Measurements from ENCODE around the gene RPS8.

DNA sequence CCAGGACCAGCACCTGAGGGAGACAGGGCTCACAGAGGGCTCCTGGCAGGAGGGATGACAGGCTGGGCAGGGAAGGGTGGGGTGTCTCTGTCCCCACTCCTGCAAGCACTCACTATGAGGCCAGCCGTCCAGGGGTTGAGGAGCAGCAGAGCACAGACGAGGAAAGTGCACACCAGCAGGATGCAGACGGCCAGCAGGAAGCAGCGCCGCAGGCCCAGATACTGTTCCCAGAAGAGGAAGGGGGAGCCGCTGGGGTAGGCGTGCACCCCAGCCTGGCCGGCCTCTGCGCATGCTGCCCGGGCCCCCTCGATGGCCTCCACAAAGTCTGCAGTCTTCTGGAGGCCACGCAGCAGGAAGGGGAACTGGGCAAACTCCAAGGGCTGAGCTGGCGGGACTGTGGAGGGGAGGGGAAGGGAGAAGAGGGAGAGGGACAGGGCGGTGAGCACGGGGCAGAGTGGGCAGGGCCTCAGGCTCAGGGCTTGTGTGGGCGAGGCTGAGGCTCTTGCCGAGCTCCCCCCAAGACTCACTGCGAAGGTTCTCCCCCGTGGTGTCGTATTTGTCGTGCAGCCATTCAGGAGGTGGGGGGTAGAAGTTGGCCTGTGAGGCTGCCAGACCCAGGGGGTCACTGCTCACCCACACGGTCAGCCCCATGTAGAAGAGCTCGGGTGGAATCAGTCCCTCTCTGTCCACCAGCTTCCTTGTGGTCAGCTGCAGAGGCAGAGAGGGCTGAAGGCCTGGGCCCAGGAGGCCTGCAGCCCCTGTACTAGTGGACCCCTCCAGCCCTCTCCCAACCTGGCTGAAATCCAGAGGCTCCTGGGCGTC is 51.2 kb downstream of the RPS8 start:
- TF ChIP-seq SIN3A (IDR thresholded peaks at IDR 0.05; ENCODE audit: borderline replicate concordance, insufficient read depth, low read depth, low read length) (no peak), POLR2AphosphoS5 (IDR thresholded peaks at IDR 0.05; ENCODE audit: low read depth, low read length) (no peak), TCF7L2 (IDR thresholded peaks at IDR 0.05; ENCODE audit: low read depth, low read length) (no peak)
- TF ChIP-seq, protein P1, sequence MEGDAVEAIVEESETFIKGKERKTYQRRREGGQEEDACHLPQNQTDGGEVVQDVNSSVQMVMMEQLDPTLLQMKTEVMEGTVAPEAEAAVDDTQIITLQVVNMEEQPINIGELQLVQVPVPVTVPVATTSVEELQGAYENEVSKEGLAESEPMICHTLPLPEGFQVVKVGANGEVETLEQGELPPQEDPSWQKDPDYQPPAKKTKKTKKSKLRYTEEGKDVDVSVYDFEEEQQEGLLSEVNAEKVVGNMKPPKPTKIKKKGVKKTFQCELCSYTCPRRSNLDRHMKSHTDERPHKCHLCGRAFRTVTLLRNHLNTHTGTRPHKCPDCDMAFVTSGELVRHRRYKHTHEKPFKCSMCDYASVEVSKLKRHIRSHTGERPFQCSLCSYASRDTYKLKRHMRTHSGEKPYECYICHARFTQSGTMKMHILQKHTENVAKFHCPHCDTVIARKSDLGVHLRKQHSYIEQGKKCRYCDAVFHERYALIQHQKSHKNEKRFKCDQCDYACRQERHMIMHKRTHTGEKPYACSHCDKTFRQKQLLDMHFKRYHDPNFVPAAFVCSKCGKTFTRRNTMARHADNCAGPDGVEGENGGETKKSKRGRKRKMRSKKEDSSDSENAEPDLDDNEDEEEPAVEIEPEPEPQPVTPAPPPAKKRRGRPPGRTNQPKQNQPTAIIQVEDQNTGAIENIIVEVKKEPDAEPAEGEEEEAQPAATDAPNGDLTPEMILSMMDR (IDR thresholded peaks at IDR 0.05), result no peak
- TF ChIP-seq, protein P2, sequence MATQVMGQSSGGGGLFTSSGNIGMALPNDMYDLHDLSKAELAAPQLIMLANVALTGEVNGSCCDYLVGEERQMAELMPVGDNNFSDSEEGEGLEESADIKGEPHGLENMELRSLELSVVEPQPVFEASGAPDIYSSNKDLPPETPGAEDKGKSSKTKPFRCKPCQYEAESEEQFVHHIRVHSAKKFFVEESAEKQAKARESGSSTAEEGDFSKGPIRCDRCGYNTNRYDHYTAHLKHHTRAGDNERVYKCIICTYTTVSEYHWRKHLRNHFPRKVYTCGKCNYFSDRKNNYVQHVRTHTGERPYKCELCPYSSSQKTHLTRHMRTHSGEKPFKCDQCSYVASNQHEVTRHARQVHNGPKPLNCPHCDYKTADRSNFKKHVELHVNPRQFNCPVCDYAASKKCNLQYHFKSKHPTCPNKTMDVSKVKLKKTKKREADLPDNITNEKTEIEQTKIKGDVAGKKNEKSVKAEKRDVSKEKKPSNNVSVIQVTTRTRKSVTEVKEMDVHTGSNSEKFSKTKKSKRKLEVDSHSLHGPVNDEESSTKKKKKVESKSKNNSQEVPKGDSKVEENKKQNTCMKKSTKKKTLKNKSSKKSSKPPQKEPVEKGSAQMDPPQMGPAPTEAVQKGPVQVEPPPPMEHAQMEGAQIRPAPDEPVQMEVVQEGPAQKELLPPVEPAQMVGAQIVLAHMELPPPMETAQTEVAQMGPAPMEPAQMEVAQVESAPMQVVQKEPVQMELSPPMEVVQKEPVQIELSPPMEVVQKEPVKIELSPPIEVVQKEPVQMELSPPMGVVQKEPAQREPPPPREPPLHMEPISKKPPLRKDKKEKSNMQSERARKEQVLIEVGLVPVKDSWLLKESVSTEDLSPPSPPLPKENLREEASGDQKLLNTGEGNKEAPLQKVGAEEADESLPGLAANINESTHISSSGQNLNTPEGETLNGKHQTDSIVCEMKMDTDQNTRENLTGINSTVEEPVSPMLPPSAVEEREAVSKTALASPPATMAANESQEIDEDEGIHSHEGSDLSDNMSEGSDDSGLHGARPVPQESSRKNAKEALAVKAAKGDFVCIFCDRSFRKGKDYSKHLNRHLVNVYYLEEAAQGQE (IDR thresholded peaks at IDR 0.05; ENCODE audit: insufficient read depth in 1 of 2, low read depth in 2 of 2, low read length in 1 of 2), result no peak

All from Panc1 (cell line).